Mammary epithelial cell (primary cell): ENCODE measurements around the gene TEX9.
"Not testable (repeated sequence)": the region's sequence is repeated elsewhere in the genome, so short reads cannot be mapped to it uniquely, and the experiment has no call there.

Experiments used
- CTCF ChIP-seq, 2 donors: IDR thresholded peaks in 1 of 2; conservative IDR thresholded peaks in 1 of 2; 2 replicates each; pipeline ENCODE4 v1.5.1; 2011 to 2012; ENCODE audit warnings: inconsistent platforms in 2 of 2, low read length in 2 of 2, mild to moderate bottlenecking in 2 of 2, control low read depth in 1 of 2, low read depth in 1 of 2; ENCODE audit not compliant: insufficient read depth in 1 of 2; ENCODE audit errors: extremely low read depth in 1 of 2
- EZH2 ChIP-seq: IDR thresholded peaks from 2 replicates; pipeline ENCODE4 v1.6.1; 2012; ENCODE audit warnings: low read length, inconsistent platforms, borderline replicate concordance

GRCh38 chr15:56397325-56397724, 32.1 kb downstream of the TEX9 start:
- not testable (repeated sequence) for TF ChIP-seq CTCF (conservative IDR thresholded peaks at IDR 0.05 in 1 of 2, IDR thresholded peaks at IDR 0.05 in 1 of 2; ENCODE audit: extremely low read depth in 1 of 2, insufficient read depth in 1 of 2, low read depth in 1 of 2, low read length in 2 of 2); EZH2
